Fibroblast of lung (primary cell): ENCODE measurements around the gene IL31RA. TPM values are rescaled to one million over a fixed set of nuclear protein-coding genes. Genes with fewer than 3 reads are reported as not detected.
A peak's percentile ranks its signal among the peaks of the same experiment; 100 is the strongest.

Source experiments
- DNase-seq, 2 donors: peaks; one replicate each; pipeline versions ENCODE4 v3.0.0 to v3.0.0-alpha.2; 2010; ENCODE audit warnings: low read depth in 2 of 2
- H2AFZ ChIP-seq: 2 replicates; pipeline ENCODE4 v1.5.1; 2012; ENCODE audit warnings: low read length, control low read depth, inconsistent platforms
- H3K27ac ChIP-seq: 2 replicates; pipeline ENCODE4 v1.5.1; 2011; ENCODE audit warnings: low read length, control low read depth; ENCODE audit not compliant: insufficient read depth
- H3K27me3 ChIP-seq: 2 replicates; pipeline ENCODE4 v1.5.1; 2011; ENCODE audit warnings: mild to moderate bottlenecking, low read length; ENCODE audit not compliant: control insufficient read depth, insufficient read depth
- H3K36me3 ChIP-seq: 2 replicates; pipeline ENCODE4 v1.5.1; 2011; ENCODE audit warnings: low read length; ENCODE audit not compliant: control insufficient read depth, insufficient read depth
- H3K4me1 ChIP-seq: 2 replicates; pipeline ENCODE4 v1.5.1; 2011; ENCODE audit warnings: low read length; ENCODE audit not compliant: control insufficient read depth, insufficient read depth; ENCODE audit errors: extremely low read depth
- H3K4me2 ChIP-seq: 2 replicates; pipeline ENCODE4 v1.5.1; 2011; ENCODE audit warnings: low read length, control low read depth; ENCODE audit not compliant: insufficient read depth; ENCODE audit errors: extremely low read depth
- H3K4me3 ChIP-seq, 4 experiments: fragments of 200-600 bp in 1 of 4; sonication (generic) in 1 of 4; replicated peaks in 1 of 4; 2 replicates each; pipeline ENCODE4 v1.5.1; 2011 to 2016; ENCODE audit warnings: low read length in 4 of 4, low read depth in 3 of 4, mild to moderate bottlenecking in 3 of 4, control low read depth in 2 of 4, inconsistent platforms in 1 of 4, mixed read lengths in 1 of 4; ENCODE audit not compliant: insufficient read depth in 1 of 4; ENCODE audit errors: control extremely low read depth in 1 of 4
- H3K79me2 ChIP-seq: 2 replicates; pipeline ENCODE4 v1.5.1; 2012; ENCODE audit warnings: mild to moderate bottlenecking, low read length, inconsistent platforms; ENCODE audit not compliant: control insufficient read depth, insufficient read depth
- H3K9ac ChIP-seq: 2 replicates; pipeline ENCODE4 v1.5.1; 2011; ENCODE audit warnings: mild to moderate bottlenecking, low read length, control low read depth; ENCODE audit not compliant: insufficient read depth
- H3K9me3 ChIP-seq: 2 replicates; pipeline ENCODE4 v1.5.1; 2012; ENCODE audit warnings: low read depth, low read length; ENCODE audit not compliant: control insufficient read depth, insufficient read depth
- H4K20me1 ChIP-seq: 2 replicates; pipeline ENCODE4 v1.5.1; 2011; ENCODE audit warnings: low read length; ENCODE audit not compliant: control insufficient read depth, insufficient read depth; ENCODE audit errors: extremely low read depth
- EZH2 ChIP-seq: IDR thresholded peaks from 2 replicates; pipeline ENCODE4 v1.5.1; 2012; ENCODE audit warnings: low read length, control low read depth, mild to moderate bottlenecking; ENCODE audit errors: missing control alignments
- polyA plus RNA-seq, 2 donors: library from polyadenylated mRNA; depleted of rRNA in 1 of 2; stranded (reverse) in 1 of 2; unstranded in 1 of 2; fragments of >200 nt; gene quantifications; 2 replicates each; pipeline ENCODE4 v1.2.1, GENCODE V29; 2011 to 2012; ENCODE audit warnings: missing spikeins in 1 of 2
- total RNA-seq: library from RNA; depleted of rRNA; stranded (reverse); fragments of >200 nt; gene quantifications from 2 replicates; pipeline ENCODE4 v1.2.1, GENCODE V29; 2014
- TF ChIP-seq, protein P1 (sequence below), 2 donors: IDR thresholded peaks in 1 of 2; conservative IDR thresholded peaks in 1 of 2; 1 replicate in 1 of 2; 2 replicates in 1 of 2; pipeline ENCODE4 v1.5.1; 2011 to 2012; ENCODE audit warnings: low read length in 2 of 2, control low read depth in 1 of 2, inconsistent platforms in 1 of 2, low read depth in 1 of 2, mild to moderate bottlenecking in 1 of 2

The IL31RA gene
- total and polyA plus RNA-seq, 2 donors (not counting 1 experiment from before 2014, with no cell fraction given) = 0.28 to 2.6 TPM

- H4K20me1 ChIP-seq = no peaks in the 10 kb centered on the region
- H3K9me3 ChIP-seq = no peaks in the 10 kb centered on the region
- H2AFZ ChIP-seq = no peak overlapping the region
- DNase-seq = no peak
- peaks cover 12% of the 10 kb centered on the region for H3K4me1 ChIP-seq
- no peaks in the 10 kb centered on the region for H3K36me3 ChIP-seq
- H3K9ac ChIP-seq = no peak overlapping the region
- no peak overlapping the region for H3K27ac ChIP-seq
- TF ChIP-seq, protein P1, sequence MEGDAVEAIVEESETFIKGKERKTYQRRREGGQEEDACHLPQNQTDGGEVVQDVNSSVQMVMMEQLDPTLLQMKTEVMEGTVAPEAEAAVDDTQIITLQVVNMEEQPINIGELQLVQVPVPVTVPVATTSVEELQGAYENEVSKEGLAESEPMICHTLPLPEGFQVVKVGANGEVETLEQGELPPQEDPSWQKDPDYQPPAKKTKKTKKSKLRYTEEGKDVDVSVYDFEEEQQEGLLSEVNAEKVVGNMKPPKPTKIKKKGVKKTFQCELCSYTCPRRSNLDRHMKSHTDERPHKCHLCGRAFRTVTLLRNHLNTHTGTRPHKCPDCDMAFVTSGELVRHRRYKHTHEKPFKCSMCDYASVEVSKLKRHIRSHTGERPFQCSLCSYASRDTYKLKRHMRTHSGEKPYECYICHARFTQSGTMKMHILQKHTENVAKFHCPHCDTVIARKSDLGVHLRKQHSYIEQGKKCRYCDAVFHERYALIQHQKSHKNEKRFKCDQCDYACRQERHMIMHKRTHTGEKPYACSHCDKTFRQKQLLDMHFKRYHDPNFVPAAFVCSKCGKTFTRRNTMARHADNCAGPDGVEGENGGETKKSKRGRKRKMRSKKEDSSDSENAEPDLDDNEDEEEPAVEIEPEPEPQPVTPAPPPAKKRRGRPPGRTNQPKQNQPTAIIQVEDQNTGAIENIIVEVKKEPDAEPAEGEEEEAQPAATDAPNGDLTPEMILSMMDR (conservative IDR thresholded peaks at IDR 0.05 in 1 of 2, IDR thresholded peaks at IDR 0.05 in 1 of 2; ENCODE audit: low read depth in 1 of 2, low read length in 2 of 2) = no peak
- TF ChIP-seq EZH2 = no peak
- H3K27me3 ChIP-seq = no peaks in the 10 kb centered on the region
- H3K79me2 ChIP-seq = no peaks in the 10 kb centered on the region
- peak overlapping the region; percentile 9 for H3K4me2 ChIP-seq
- H3K4me3 ChIP-seq = peak overlapping the region in 1 of 4 experiments; percentile 38
Measured at GRCh38 chr5:55853041-55853670, 2.0 kb downstream of the IL31RA start.

- H2AFZ ChIP-seq = no peak overlapping the region
- H3K4me2 ChIP-seq = no peak overlapping the region
- DNase-seq = peak; percentile 52 to 63
- no peaks in the 10 kb centered on the region for H3K27me3 ChIP-seq
- no peaks in the 10 kb centered on the region for H3K79me2 ChIP-seq
- no peaks in the 10 kb centered on the region for H3K9me3 ChIP-seq
- H3K36me3 ChIP-seq = no peaks in the 10 kb centered on the region
- peak overlapping the region in 1 of 4 experiments; percentile 38 for H3K4me3 ChIP-seq
- peaks cover 12% of the 10 kb centered on the region for H3K4me1 ChIP-seq
- no peak for TF ChIP-seq EZH2
- TF ChIP-seq, protein P1 (conservative IDR thresholded peaks at IDR 0.05 in 1 of 2, IDR thresholded peaks at IDR 0.05 in 1 of 2; ENCODE audit: low read depth in 1 of 2, low read length in 2 of 2) = no peak
- H3K9ac ChIP-seq = no peak overlapping the region
- H4K20me1 ChIP-seq = no peaks in the 10 kb centered on the region
- no peak overlapping the region for H3K27ac ChIP-seq
Measured at GRCh38 chr5:55853818-55854217, 2.7 kb downstream of the IL31RA start.

DNA sequence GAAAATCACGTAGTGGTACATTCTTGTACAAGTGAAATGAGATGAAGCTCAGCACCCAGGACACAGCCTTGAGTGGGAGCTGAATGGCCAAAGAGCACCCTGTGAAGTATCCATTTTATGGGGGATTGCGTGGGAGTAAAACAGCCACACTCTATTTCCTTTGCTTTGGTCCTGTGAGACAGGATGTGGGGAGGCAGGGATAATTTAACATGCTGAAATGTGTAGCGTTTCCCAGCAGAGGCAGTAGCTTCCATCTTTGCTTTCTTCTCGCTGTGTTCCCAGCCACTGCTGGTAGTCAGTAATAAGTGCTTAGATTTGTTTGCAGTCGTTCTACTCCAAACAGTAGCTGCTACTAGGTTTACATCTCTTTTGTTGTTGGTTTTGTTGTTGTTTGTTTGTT lies 4.4 kb downstream of the IL31RA start:
- H3K27ac ChIP-seq = no peak overlapping the region
- no peaks in the 10 kb centered on the region for H3K79me2 ChIP-seq
- TF ChIP-seq, protein P1 (conservative IDR thresholded peaks at IDR 0.05 in 1 of 2, IDR thresholded peaks at IDR 0.05 in 1 of 2; ENCODE audit: low read depth in 1 of 2, low read length in 2 of 2) = no peak
- no peak for TF ChIP-seq EZH2
- no peak overlapping the region for H3K4me3 ChIP-seq
- no peaks in the 10 kb centered on the region for H3K36me3 ChIP-seq
- no peaks in the 10 kb centered on the region for H4K20me1 ChIP-seq
- peaks cover 12% of the 10 kb centered on the region for H3K4me1 ChIP-seq
- H3K4me2 ChIP-seq = no peak overlapping the region
- H3K27me3 ChIP-seq = no peaks in the 10 kb centered on the region
- peak overlapping the region; percentile 13 for H2AFZ ChIP-seq
- H3K9ac ChIP-seq = no peak overlapping the region
- H3K9me3 ChIP-seq = no peaks in the 10 kb centered on the region
- peak in 1 of 2 donors; percentile 17 for DNase-seq
